ENCODE data around the gene ZSCAN22. TPM values are rescaled to one million over a fixed set of nuclear protein-coding genes. Genes with fewer than 3 reads are reported as not detected.

ZSCAN22 gene
- total and polyA plus RNA-seq, 2 of the 13 experiments (the other 11 are each of a cell fraction or from before 2014, with no cell fraction given), result 2.5 to 3.5 TPM

GRCh38 chr19:58278541-58279041 lies 48.2 kb upstream of the ZSCAN22 start, which contains the start of gene ZNF8 (continued):
- TF ChIP-seq ATF7 (IDR thresholded peaks at IDR 0.05), result no peak
- peak; percentile 11; the same call in 1 of the 2 replicates for TF ChIP-seq ATF7 (CRISPR knock-in tag; IDR thresholded peaks at IDR 0.05)
- peak; percentile 26; the same call in 1 of the 2 replicates for TF ChIP-seq ZBTB14 (CRISPR knock-in tag; IDR thresholded peaks at IDR 0.05)
- no peak for TF ChIP-seq SP1 (IDR thresholded peaks at IDR 0.05)
- TF ChIP-seq SP1 (CRISPR knock-in tag; IDR thresholded peaks at IDR 0.05), result peak; percentile 72
- no peak for TF ChIP-seq KLF6 (CRISPR knock-in tag; IDR thresholded peaks at IDR 0.05)
- TF ChIP-seq JARID2 (CRISPR knock-in tag; IDR thresholded peaks at IDR 0.05; ENCODE audit: insufficient replicate concordance), result no peak
- TF ChIP-seq YEATS4 (CRISPR knock-in tag; IDR thresholded peaks at IDR 0.05; ENCODE audit: borderline replicate concordance), result no peak
- TF ChIP-seq RELA (CRISPR knock-in tag; IDR thresholded peaks at IDR 0.05), result no peak
- TF ChIP-seq PTBP1 (IDR thresholded peaks at IDR 0.05; ENCODE audit: low read depth, low read length, poor library complexity, severe bottlenecking), result no peak
- TF ChIP-seq ZNF672 (CRISPR knock-in tag; IDR thresholded peaks at IDR 0.05), result no peak
- TF ChIP-seq NFKBIZ (CRISPR knock-in tag; IDR thresholded peaks at IDR 0.05), result peak; percentile 44; the same call in 1 of the 2 replicates
- TF ChIP-seq RFX1 (IDR thresholded peaks at IDR 0.05), result no peak
- TF ChIP-seq ZIK1 (CRISPR knock-in tag; IDR thresholded peaks at IDR 0.05; ENCODE audit: borderline replicate concordance, low read depth), result no peak
- no peak; the same call in 1 of the 2 replicates for TF ChIP-seq KDM5A (IDR thresholded peaks at IDR 0.05; ENCODE audit: borderline replicate concordance, low read length)
- no peak for TF ChIP-seq ZNF512 (CRISPR knock-in tag; IDR thresholded peaks at IDR 0.05)
- TF ChIP-seq HNF1A (IDR thresholded peaks at IDR 0.05; ENCODE audit: low read depth), result no peak
- TF ChIP-seq HNF1A (CRISPR knock-in tag; IDR thresholded peaks at IDR 0.05; ENCODE audit: borderline replicate concordance), result peak; percentile 56
- TF ChIP-seq BORCS8-MEF2B (CRISPR knock-in tag; IDR thresholded peaks at IDR 0.05), result peak; percentile 30; the same call in 1 of the 2 replicates
- no peak for TF ChIP-seq ZNF776 (CRISPR knock-in tag; IDR thresholded peaks at IDR 0.05)
- no peak for TF ChIP-seq RAD21 (CRISPR knock-in tag; IDR thresholded peaks at IDR 0.05)
- peak; percentile 83 for TF ChIP-seq KMT2B (CRISPR knock-in tag; IDR thresholded peaks at IDR 0.05)
- TF ChIP-seq ZKSCAN5 (CRISPR knock-in tag; IDR thresholded peaks at IDR 0.05), result no peak
- no peak; the same call in 1 of the 2 replicates for TF ChIP-seq ATF5 (CRISPR knock-in tag; IDR thresholded peaks at IDR 0.05; ENCODE audit: low read depth)
- TF ChIP-seq HOXA3 (CRISPR knock-in tag; IDR thresholded peaks at IDR 0.05), result peak; percentile 55; the same call in 1 of the 2 replicates
- peak; percentile 72; the same call in 1 of the 2 replicates for TF ChIP-seq ZNF614 (CRISPR knock-in tag; IDR thresholded peaks at IDR 0.05; ENCODE audit: borderline replicate concordance)
